HEK293 (cell line): ENCODE data around the gene AURKAIP1.
A peak's percentile ranks its signal among the peaks of the same experiment; 100 is the strongest.

Experiments
- BCL6B ChIP-seq: fragments of 450-650 bp; formaldehyde crosslinking; IDR thresholded peaks from 2 replicates; pipeline ENCODE4 v1.5.1; 2017; ENCODE audit warnings: missing biosample characterization, missing genetic modification characterization
- GLIS1 ChIP-seq: fragments of 450-650 bp; formaldehyde crosslinking; IDR thresholded peaks from 2 replicates; pipeline ENCODE4 v1.5.1; 2016; ENCODE audit warnings: missing biosample characterization, missing genetic modification characterization
- IKZF3 ChIP-seq: fragments of 450-650 bp; IDR thresholded peaks from 2 replicates; pipeline ENCODE4 v1.5.0; 2018; ENCODE audit warnings: missing biosample characterization, mild to moderate bottlenecking, missing genetic modification characterization, moderate library complexity
- PATZ1 ChIP-seq: fragments of 450-650 bp; formaldehyde crosslinking; IDR thresholded peaks from 2 replicates; pipeline ENCODE4 v1.5.1; 2016; ENCODE audit warnings: missing biosample characterization, missing genetic modification characterization
- PRDM10 ChIP-seq: fragments of 450-650 bp; formaldehyde crosslinking; IDR thresholded peaks from 2 replicates; pipeline ENCODE4 v1.5.1; 2016; ENCODE audit warnings: missing biosample characterization, missing genetic modification characterization
- TRIM28 ChIP-seq: IDR thresholded peaks from 2 replicates; pipeline ENCODE4 v1.6.1; 2011; ENCODE audit warnings: low read length, control low read depth, borderline replicate concordance
- WT1 ChIP-seq: fragments of 450-650 bp; formaldehyde crosslinking; IDR thresholded peaks from 2 replicates; pipeline ENCODE4 v1.5.1; 2016; ENCODE audit warnings: missing biosample characterization, missing genetic modification characterization
- ZBTB20 ChIP-seq: fragments of 450-650 bp; formaldehyde crosslinking; IDR thresholded peaks from 2 replicates; pipeline ENCODE4 v1.5.1; 2016; ENCODE audit warnings: missing biosample characterization, missing genetic modification characterization
- ZBTB8A ChIP-seq: fragments of 450-650 bp; formaldehyde crosslinking; IDR thresholded peaks from 2 replicates; pipeline ENCODE4 v1.5.1; 2016; ENCODE audit warnings: missing biosample characterization, missing genetic modification characterization
- ZEB2 ChIP-seq: fragments of 450-650 bp; formaldehyde crosslinking; IDR thresholded peaks from 2 replicates; pipeline ENCODE4 v1.5.1; 2016; ENCODE audit warnings: missing biosample characterization, missing genetic modification characterization
- ZFHX2 ChIP-seq: fragments of 450-650 bp; formaldehyde crosslinking; conservative IDR thresholded peaks from 2 replicates; pipeline ENCODE4 v1.5.1; 2016; ENCODE audit warnings: missing biosample characterization, missing genetic modification characterization
- ZFP69B ChIP-seq: fragments of 450-650 bp; formaldehyde crosslinking; IDR thresholded peaks from 2 replicates; pipeline ENCODE4 v1.5.1; 2016; ENCODE audit warnings: missing biosample characterization, missing genetic modification characterization
- ZIC2 ChIP-seq: fragments of 450-650 bp; formaldehyde crosslinking; IDR thresholded peaks from 2 replicates; pipeline ENCODE4 v1.5.1; 2016; ENCODE audit warnings: missing biosample characterization, missing genetic modification characterization
- ZNF18 ChIP-seq: fragments of 450-650 bp; formaldehyde crosslinking; IDR thresholded peaks from 2 replicates; pipeline ENCODE4 v1.5.1; 2016; ENCODE audit warnings: missing biosample characterization, missing genetic modification characterization
- ZNF24 ChIP-seq: fragments of 450-650 bp; formaldehyde crosslinking; IDR thresholded peaks from 2 replicates; pipeline ENCODE4 v1.5.1; 2016; ENCODE audit warnings: missing biosample characterization, missing genetic modification characterization
- ZNF37A ChIP-seq: fragments of 450-650 bp; IDR thresholded peaks from 2 replicates; pipeline ENCODE4 v1.5.1; 2018; ENCODE audit warnings: missing biosample characterization, missing genetic modification characterization
- ZNF394 ChIP-seq: fragments of 450-650 bp; formaldehyde crosslinking; IDR thresholded peaks from 2 replicates; pipeline ENCODE4 v1.5.1; 2016; ENCODE audit warnings: missing biosample characterization, missing genetic modification characterization, mild to moderate bottlenecking, moderate library complexity, borderline replicate concordance
- ZNF423 ChIP-seq: fragments of 450-650 bp; formaldehyde crosslinking; IDR thresholded peaks from 2 replicates; pipeline ENCODE4 v1.5.1; 2016; ENCODE audit warnings: missing biosample characterization, missing genetic modification characterization
- ZNF449 ChIP-seq: fragments of 450-650 bp; formaldehyde crosslinking; IDR thresholded peaks from 2 replicates; pipeline ENCODE4 v1.5.1; 2017; ENCODE audit warnings: missing biosample characterization, mild to moderate bottlenecking, missing genetic modification characterization, moderate library complexity
- ZNF580 ChIP-seq: fragments of 450-650 bp; formaldehyde crosslinking; IDR thresholded peaks from 2 replicates; pipeline ENCODE4 v1.5.1; 2016; ENCODE audit warnings: missing biosample characterization, missing genetic modification characterization
- ZNF600 ChIP-seq: fragments of 450-650 bp; formaldehyde crosslinking; IDR thresholded peaks from 2 replicates; pipeline ENCODE4 v1.5.1; 2016; ENCODE audit warnings: missing biosample characterization, missing genetic modification characterization
- ZNF626 ChIP-seq: fragments of 450-650 bp; sonication (Bioruptor Pico); formaldehyde crosslinking; IDR thresholded peaks from 2 replicates; pipeline ENCODE4 v1.5.1; 2018; ENCODE audit warnings: missing biosample characterization, missing genetic modification characterization, inconsistent platforms
- ZNF660 ChIP-seq: fragments of 450-650 bp; IDR thresholded peaks from 2 replicates; pipeline ENCODE4 v1.5.1; 2018; ENCODE audit warnings: missing biosample characterization, mild to moderate bottlenecking, missing genetic modification characterization
- ZNF777 ChIP-seq: fragments of 450-650 bp; formaldehyde crosslinking; IDR thresholded peaks from 2 replicates; pipeline ENCODE4 v1.5.1; 2017; ENCODE audit warnings: missing biosample characterization, missing genetic modification characterization, borderline replicate concordance
- ZXDB ChIP-seq: fragments of 450-650 bp; formaldehyde crosslinking; IDR thresholded peaks from 2 replicates; pipeline ENCODE4 v1.5.1; 2016; ENCODE audit warnings: missing biosample characterization, missing genetic modification characterization

AURKAIP1 gene

GRCh38 chr1:1347663-1348419 lies 27.2 kb downstream of the AURKAIP1 start (continued):
- TF ChIP-seq TRIM28 (peak; percentile 37; the same call in 1 of the 2 replicates), ZIC2 (tag by site-specific recombination) (peak; percentile 98), ZFP69B (peak; percentile 96), IKZF3 (no peak), WT1 (tag by site-specific recombination) (peak; percentile 46; the same call in 1 of the 2 replicates), ZNF660 (tag by site-specific recombination) (no peak), GLIS1 (tag by site-specific recombination) (peak; percentile 95), ZNF18 (tag by site-specific recombination) (no peak), ZNF449 (tag by site-specific recombination) (peak; percentile 85), ZNF394 (tag by site-specific recombination) (no peak), ZNF626 (no peak), ZBTB20 (tag by site-specific recombination) (no peak; the same call in 1 of the 2 replicates), PRDM10 (peak; percentile 76), ZNF600 (tag by site-specific recombination) (no peak), ZBTB8A (peak; percentile 58), ZEB2 (tag by site-specific recombination) (0 out of 2 replicates have a peak, but pooled peaks have one; percentile 51), BCL6B (no peak), ZNF777 (tag by site-specific recombination) (no peak), ZNF24 (tag by site-specific recombination) (no peak), ZXDB (tag by site-specific recombination) (peak; percentile 57), ZNF37A (tag by site-specific recombination) (no peak), ZNF580 (tag by site-specific recombination) (no peak), ZNF423 (tag by site-specific recombination) (peak; percentile 95), ZFHX2 (tag by site-specific recombination) (no peak), PATZ1 (tag by site-specific recombination) (peak; percentile 52)
